ENCODE measurements around the gene GRIN3A.
"Not testable (repeated sequence)": the region's sequence is repeated elsewhere in the genome, so short reads cannot be mapped to it uniquely, and the experiment has no call there.

The GRIN3A gene

DNA sequence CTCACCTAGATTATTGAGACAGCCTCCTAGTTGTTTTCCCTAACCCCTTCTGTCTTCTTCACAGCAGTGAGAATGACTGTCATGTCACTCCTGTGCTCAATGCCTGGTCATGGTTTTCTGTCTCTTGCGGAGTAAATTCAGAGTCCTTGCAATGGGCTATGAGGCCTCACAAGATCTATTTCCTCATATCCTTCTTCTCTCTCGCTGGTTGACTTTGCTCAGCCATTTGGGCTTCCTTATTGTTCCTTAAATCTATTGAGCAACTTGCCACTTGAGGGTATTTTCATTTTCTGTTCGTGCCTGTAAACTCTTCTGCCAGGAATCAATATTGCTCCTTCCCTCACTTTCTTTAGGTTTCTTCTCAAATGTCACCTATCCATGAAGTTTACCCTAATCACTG lies 152.7 kb downstream of the GRIN3A start:
- DNase-seq (ENCODE audit: insufficient read length, low spot score) (no peak), FAIRE-seq (no peak)

DNA sequence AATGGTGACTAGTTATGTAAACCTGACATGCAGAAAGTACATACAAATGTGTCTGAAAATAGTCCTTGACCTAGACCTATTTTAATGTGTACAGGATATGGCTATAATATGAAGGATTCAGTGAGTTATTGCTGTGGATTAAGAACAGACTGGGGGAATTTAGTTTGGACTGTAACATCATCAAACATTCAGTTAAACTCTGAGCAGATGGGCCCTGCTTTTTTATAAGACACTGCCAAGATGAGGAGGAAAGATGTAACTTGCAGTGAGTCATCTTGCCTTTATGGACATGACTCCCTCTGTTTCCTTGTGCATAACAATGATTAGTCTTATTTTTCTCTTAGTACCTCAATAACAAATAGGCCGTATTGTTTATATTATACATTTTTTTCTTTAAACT lies 155.9 kb downstream of the GRIN3A start:
- DNase-seq (ENCODE audit: insufficient read length, low spot score) (no peak), FAIRE-seq (no peak)

DNA sequence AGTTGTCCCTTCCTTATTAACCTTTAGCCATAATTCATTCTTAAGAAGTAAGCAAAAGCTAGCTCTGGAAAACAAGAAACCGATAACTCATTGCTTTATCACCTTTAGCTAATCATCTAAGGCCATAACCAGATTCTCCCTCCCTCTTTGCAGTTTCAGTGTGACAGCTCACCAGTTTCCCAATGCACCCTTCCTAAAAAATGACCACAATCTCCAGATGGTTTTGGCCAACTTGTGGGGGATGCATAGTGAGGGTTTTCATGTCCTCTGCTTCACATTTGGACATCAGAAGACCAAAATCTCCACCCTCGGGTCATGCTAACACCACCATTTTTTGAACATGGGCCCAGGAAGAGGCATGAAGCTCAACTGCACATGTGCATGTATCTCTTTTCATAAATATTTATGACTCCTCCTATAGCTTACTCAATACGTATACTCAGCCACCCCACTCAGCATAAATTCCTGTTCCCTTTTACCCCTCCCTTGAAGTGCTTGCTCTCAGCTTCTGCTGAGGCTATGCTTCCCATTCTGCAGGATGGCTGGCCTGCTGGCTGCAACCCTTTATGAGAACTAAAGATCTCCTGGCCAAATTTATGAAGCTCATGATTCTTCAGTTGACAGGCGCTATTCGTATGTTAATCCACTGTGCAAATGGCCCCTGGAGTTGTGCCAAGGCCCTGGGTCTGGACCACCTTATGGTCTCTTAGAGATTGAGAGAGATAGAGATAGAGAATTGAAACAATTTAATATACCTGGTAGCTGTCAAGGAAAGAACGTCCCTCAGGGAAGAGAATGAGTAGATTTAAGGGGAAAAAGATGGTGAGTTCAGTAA lies 158.5 kb downstream of the GRIN3A start:
- no peak for DNase-seq (ENCODE audit: insufficient read length, low spot score)

DNA sequence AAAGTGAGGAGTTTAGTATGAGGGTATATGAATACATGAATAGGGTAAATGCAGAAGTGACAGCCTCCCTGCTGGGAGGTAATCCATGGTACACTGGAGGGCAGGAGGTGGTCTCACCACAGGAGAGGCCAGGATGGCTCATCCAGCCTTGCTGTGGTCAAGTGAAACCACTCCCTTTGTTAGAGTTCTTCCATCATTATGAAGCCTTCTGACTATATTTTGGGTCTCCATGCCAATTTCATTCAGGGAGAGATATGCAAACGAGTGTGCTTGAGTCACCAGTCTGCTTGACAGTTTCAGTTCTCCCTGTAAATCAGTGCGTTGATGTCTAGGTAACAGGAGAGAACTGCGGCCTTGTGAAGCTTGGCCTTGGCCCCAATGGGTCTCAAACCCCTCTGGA lies 160.1 kb downstream of the GRIN3A start:
- no peak for DNase-seq (ENCODE audit: insufficient read length, low spot score)
- FAIRE-seq = no peak

More for the DNA sequence above, 158.5 kb downstream of the GRIN3A start:
- FAIRE-seq = no peak

DNA sequence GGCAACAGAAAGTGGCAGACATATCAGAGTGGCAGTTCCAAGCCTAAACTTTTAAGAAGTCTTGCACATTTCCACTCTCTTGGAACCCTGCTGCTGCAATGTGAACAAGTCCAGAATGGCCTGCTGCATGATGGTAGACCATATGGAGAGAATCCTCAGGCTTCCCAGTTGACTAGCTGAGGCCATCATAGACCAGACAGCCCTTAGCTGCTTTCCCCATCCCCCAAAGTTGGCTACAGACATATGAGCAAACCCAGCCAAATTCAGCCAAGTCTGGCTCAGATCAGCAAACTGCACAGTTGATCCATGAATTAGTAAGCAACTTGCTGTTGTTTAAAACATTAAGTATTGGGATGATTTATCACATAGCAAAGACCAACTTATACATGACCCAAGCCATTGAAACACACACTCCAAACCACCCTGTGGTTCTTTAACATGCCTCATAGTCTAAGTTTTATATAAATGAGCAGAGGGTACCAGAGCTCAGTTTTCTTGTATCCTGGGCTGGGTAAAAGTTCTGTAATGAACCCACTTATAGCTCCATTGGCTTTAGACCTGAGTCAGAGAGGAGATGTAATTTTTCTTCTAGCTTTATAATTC lies 163.6 kb downstream of the GRIN3A start:
- DNase-seq (ENCODE audit: insufficient read length, low spot score) = no peak
- no peak for FAIRE-seq

DNA sequence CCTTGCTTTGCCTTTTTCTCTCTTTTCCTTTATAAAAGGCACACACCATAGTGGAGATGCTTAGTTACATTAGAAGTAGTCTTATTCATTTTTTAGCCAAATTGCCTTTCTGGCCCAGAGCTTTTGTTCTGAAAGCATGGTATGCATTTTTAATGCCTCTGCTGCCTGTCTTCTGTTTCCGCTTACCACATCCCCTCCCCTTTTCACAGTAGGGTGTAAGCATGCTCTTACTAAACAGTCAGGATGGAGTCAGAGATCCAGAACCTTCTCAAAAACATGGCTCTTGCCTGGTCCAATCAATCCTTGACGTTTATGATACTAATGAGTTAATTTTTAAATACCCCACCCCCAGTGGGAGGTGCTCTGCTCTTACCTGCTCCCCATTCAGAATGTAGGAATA lies 166.1 kb downstream of the GRIN3A start:
- FAIRE-seq (no peak), DNase-seq (ENCODE audit: insufficient read length, low spot score) (no peak)

DNA sequence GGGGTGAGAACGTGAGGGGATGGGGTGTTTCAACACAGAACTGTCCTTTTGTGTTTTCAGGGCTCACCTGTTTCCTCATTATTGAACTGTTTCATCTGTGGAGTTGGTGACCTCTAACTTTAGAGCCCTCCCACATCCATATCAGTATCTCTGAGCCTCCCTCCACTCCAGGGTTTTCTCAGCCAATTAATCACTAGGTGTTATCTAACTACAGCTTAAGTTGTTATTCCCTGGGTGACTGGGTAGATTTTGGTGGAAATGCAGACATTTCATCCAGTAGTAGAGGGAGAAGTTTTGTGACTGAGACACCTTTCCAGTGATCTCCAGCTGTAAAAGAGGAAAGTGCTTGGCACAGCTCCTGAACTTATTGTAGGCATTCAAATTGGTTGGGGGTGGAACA lies 167.3 kb downstream of the GRIN3A start:
- FAIRE-seq = no peak
- DNase-seq (ENCODE audit: insufficient read length, low spot score) = no peak

DNA sequence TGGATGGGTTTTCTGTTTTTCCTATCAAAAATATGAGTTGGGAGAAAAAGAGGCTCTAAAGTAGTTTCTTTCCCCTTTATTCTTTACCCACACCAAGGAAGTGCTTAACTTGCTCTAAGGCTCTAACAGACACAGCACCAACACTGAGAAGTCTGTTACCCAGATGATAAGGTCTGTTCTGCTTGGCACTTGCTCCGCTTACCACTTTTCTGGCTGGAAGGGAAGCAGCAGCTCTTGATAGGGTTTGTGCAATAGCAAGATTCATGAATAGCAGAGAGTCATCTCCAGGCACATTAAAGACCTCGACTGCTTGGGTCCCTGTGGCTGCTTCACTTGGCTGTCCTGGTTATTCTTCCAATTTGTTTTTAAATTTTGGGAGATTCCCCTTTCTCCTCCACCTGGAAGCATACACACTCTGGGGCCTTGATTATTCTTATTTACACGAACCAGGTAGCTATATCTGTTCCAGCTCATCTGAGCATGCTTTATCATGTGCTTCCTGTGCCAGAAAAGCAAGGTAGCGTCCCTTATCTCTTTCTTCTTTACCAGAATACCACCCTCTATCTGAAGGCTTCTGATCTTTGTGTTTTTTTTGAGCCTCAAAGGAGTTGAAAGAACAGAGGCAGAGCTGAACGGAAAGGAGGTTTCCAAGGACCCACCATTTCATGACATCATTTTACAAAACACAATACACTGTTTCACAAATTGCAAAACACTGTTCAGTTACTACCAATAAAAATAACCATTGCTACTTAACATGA lies 168.5 kb downstream of the GRIN3A start:
- FAIRE-seq (no peak), DNase-seq (ENCODE audit: insufficient read length, low spot score) (no peak)

DNA sequence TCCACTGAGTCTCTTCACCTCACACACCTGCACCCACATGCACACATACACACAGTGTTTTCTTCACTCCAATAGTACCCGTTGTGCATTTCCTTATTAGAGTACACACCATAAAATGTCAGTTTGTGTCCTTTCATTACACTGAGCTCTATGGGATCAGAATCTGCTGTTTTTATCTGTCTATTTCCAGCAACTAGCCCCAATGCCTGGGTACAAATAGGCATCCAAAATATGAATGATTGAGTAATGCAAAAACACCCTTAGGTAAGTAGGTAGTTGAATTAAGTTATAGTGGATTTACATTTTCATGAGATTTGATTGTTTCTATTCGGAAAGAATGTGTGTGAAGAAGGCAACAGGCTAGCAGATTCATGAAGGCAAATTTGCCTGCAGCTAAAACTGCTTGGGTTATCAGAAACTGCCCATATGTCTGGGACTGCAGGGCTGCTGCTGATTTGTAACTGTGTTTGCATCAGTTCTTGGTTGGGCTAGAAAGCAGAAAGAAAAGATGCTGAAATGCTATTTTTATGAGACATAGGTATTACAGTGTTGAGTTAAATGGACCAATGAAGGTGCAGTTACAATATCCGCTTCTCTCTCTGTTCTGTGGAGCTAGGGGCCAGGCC lies 170.6 kb downstream of the GRIN3A start:
- FAIRE-seq = no peak
- no peak for DNase-seq (ENCODE audit: insufficient read length, low spot score)

DNA sequence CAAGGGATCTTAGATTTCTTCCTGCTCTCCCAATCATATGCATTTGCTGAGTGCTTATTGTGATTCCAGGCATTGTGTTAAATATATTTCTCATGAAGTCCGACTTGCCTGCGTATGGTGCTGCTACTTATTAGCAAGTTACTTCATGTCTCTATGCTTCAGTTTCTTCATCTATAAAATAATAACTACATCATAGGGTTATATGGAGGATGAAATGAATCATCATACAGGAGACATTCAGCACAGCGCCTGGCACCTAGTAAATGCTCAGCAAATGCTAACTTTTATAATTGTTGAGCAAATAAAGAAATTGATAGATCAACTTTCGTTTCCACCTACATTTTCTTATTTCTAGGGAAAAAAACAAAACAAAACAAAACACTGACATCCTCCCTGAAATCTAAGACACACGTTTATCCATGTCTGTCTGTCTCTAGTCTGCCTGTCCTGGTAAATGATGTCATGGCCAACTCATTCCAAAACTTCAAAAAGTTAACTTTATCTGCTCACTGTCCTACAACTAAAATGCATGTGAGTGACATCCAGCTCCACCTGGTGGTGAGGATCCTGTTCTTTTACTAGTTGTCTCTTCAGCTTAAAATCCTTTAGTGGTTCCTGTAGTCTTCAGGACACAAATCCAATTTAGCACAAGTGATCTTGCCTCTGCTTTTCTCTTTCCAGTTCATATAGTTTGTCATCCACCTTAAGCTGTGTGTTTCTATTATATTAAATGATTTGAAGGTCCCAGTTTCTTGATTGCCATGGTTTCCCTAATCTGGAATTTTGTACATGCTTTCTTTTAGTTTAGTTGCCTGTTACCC lies 171.3 kb downstream of the GRIN3A start:
- FAIRE-seq (peak; percentile 82), DNase-seq (ENCODE audit: insufficient read length, low spot score) (no peak)

DNA sequence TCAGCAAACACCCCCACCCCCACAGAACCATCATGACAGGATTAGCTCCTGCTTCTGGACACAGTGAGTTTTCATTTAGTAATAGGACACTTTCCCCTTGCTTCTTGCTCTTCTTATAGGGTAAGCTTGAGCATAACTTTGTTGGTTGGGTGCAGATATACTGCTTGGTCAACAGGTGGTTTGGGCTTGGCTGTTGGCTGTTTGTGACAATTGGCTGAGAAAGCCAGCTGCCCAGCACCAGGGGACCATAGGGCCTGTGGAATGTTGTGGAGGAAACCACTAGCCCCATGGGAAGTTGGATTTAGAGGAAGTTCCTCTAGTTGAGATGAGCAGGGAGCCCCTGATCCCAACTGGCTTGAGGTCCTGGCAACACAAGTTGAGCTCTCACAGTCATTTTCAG lies 174.2 kb downstream of the GRIN3A start:
- FAIRE-seq (no peak), DNase-seq (ENCODE audit: insufficient read length, low spot score) (no peak)

DNA sequence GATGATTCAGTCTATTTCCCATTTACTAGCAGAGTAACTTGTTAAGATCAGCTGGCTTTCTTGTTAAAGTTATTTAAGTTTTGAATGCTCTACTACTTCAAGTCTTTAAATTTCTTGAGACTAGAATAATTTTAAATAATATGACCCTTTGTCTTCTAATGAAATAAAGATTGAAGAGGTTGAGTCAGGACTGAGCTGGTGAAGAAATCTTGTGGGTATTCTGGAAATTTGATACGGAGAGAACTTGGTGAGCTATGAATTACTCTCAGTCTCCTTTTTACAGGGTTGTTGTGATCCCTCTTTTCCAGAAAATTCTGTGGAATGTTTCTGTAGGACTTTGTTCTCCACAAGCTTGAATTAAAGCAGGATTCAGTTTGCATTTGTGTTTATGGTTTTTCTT lies 175.5 kb downstream of the GRIN3A start:
- FAIRE-seq = no peak
- no peak for DNase-seq (ENCODE audit: insufficient read length, low spot score)

DNA sequence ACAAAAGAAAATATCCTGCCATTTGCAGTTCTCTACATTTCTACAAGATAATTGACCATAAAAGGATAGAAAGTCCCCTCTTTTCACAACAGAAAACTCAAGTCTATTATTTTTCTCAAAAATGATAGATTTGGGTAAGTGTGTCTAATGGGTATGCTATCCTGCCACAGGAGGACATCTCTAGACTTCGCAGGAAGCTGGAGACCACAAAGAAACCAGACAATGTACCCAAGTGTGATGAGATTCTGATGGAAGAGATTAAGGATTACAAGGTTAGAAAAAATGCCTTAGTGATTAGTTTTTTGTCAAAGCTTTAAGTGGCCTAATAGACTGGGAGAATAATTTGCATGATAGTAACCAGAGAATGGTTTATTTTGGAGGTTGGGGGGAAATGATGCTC lies 176.7 kb downstream of the GRIN3A start:
- DNase-seq (ENCODE audit: insufficient read length, low spot score) (no peak), FAIRE-seq (no peak)

DNA sequence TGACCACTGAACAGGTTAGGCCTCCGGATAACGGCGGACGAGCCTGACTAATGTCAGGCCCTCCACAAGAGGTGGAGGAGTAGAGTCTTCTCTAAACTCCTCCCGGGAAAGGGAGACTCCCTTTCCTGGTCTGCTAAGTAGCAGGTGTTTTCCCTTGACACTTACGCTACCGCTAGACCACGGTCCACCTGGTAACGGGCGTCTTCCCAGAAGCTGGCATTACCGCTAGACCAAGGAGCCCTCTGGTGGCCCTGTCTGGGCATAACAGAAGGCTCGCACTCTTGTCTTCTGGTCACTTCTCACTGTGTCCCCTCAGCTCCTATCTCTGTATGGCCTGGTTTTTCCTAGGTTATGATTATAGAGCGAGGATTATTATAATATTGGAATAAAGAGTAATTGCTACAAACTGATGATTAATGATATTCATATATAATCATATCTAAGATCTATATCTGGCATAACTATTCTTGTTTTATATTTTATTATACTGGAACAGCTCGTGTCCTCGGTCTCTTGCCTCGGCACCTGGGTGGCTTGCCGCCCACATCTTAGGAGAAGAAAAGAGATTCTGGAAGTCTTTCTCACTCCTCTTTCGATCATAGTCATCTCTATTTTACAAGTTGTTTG lies 188.9 kb downstream of the GRIN3A start:
- FAIRE-seq; DNase-seq (ENCODE audit: insufficient read length, low spot score): not testable (repeated sequence)

DNA sequence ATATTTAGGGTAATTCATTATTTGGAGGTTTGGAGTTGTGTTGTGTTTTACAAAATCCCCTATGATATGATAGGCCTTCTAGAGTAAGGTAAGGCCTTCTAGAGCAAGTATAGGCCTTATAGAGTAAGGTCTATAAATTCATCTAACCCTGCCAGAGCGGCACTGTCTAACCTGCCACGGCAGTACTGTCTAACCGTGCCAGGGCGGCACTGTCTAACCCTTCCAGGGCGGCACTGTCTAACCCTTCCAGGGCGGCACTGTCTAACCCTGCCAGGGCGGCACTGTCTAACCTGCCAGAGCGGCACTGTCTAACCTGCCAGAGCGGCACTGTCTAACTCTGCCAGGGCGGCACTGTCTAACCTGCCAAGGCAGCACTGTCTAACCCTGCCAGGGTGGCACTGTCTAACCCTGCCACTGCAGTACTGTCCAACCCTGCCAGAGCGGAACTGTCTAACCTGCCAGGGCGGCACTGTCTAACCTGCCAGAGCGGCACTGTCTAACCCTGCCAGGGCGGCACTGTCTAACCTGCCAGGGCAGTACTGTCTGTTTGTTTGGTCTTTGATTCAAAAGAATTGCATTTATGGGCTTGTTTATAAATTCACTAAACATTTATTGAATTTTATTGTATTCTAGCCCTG lies 195.2 kb downstream of the GRIN3A start:
- DNase-seq (ENCODE audit: insufficient read length, low spot score) (no peak), FAIRE-seq (no peak)

DNA sequence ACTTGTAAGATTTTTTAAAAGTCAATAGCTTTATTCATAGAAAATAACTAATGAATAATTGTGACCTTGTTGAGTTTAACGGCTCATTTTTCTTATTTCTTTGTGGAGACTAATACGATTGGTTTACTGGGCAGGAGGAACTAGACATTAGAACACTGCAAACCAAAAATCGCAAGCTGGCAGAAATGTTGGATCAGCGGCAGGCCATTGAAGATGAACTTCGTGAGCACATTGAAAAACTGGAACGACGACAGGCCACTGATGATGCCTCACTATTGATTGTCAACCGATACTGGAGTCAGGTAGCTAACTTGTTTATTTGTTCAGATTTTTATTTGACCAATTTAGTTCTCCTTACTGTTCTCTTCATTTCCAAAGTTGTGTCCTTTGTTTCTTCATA lies 198.4 kb downstream of the GRIN3A start:
- DNase-seq (ENCODE audit: insufficient read length, low spot score) = no peak
- no peak for FAIRE-seq

DNA sequence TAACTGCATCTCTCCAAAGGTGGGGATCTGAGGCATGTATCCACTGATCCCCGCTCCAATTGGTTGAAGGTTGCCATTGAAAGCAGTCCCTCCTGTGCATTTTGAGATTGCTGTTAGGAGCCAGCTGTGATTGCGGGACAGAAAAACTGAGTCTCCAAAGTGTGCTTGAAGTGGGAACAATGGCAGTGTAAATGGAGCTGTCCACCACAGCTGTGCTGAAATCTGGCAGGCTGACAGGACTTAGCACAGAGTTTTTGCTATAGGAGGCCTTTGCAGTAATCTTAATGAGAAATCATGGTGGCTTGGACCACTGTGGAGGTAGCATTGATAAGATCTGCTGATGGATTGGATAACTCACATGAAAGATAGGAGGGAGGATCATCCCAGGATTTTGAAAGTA lies 201.5 kb downstream of the GRIN3A start:
- no peak for FAIRE-seq
- DNase-seq (ENCODE audit: insufficient read length, low spot score) = no peak

DNA sequence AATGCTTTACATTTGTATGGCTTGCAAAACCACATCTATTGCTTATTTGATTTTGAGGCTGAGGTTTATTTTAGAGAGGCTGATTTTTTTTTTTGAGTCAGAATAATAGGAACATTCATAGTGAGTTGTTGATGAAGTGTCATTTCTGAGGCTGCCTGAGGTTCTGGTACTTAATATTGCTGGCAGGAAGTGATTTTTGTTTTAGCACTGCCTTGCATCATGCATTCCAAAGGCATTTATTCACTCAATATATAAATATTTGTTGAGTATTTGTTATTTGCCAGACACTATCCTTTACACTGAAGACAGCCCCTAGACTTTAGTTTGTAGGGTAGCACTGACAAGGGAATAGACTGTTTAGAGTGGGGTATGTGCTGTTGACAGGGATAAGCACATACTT lies 202.1 kb downstream of the GRIN3A start:
- DNase-seq (ENCODE audit: insufficient read length, low spot score) = no peak
- FAIRE-seq = no peak
